SU-DHL-6 (cell line): ENCODE measurements around the gene TOMM34.

Experiments used
- H2AFZ ChIP-seq: fragments of 200-600 bp; sonication (generic); 2 replicates; pipeline ENCODE4 v1.6.1; 2014; ENCODE audit warnings: low read depth, mild to moderate bottlenecking, moderate library complexity, mixed read lengths, antibody characterized with exemption, low read length; ENCODE audit not compliant: severe bottlenecking
- H3F3A ChIP-seq: fragments of 200-600 bp; shearing (Covaris generic); 2 replicates; pipeline ENCODE4 v1.6.0; 2016; ENCODE audit warnings: antibody characterized with exemption, mild to moderate bottlenecking; ENCODE audit not compliant: insufficient read depth
- H3K27ac ChIP-seq: fragments of 200-600 bp; sonication (generic); 2 replicates; pipeline ENCODE4 v1.5.1; 2016; ENCODE audit warnings: low read depth, mild to moderate bottlenecking, low read length, moderate library complexity, mixed read lengths
- H3K27me3 ChIP-seq: fragments of 200-600 bp; sonication (generic), shearing (Covaris generic); 2 replicates; pipeline ENCODE4 v1.6.0; 2014; ENCODE audit warnings: mild to moderate bottlenecking, low read length
- H3K36me3 ChIP-seq: fragments of 200-600 bp; sonication (generic); 2 replicates; pipeline ENCODE4 v1.6.1; 2014; ENCODE audit warnings: mild to moderate bottlenecking, low read length, mixed read lengths
- H3K4me2 ChIP-seq: fragments of 300-600, 200-600 bp; shearing (Covaris generic), sonication (generic); 2 replicates; pipeline ENCODE4 v1.6.0; 2014; ENCODE audit warnings: low read length, low read depth, mild to moderate bottlenecking; ENCODE audit not compliant: poor library complexity, severe bottlenecking
- H3K4me3 ChIP-seq: fragments of 200-600 bp; sonication (generic); 2 replicates; pipeline ENCODE4 v1.5.1; 2014; ENCODE audit warnings: antibody characterized with exemption, low read length, mild to moderate bottlenecking, mixed read lengths; ENCODE audit not compliant: insufficient read depth, poor library complexity, severe bottlenecking
- H3K79me2 ChIP-seq: fragments of 200-600 bp; sonication (generic); 2 replicates; pipeline ENCODE4 v1.6.1; 2014; ENCODE audit warnings: mild to moderate bottlenecking, low read length, moderate library complexity; ENCODE audit not compliant: insufficient read depth
- H3K9ac ChIP-seq: fragments of 200-600 bp; sonication (generic); 2 replicates; pipeline ENCODE4 v1.7.0; 2014; ENCODE audit warnings: mild to moderate bottlenecking, low read length
- H3K9me2 ChIP-seq: fragments of 200-600 bp; sonication (generic); replicated peaks from 2 replicates; pipeline ENCODE4 v1.6.1; 2014; ENCODE audit warnings: low read length; ENCODE audit not compliant: insufficient read depth
- H3K9me3 ChIP-seq: fragments of 200-600 bp; sonication (generic); 2 replicates; pipeline ENCODE4 v1.6.1; 2014; ENCODE audit warnings: low read length, mixed read lengths; ENCODE audit not compliant: insufficient read depth
- H4K20me1 ChIP-seq: fragments of 200-600 bp; sonication (generic); 2 replicates; pipeline ENCODE4 v1.6.1; 2014; ENCODE audit warnings: low read depth, mild to moderate bottlenecking, antibody characterized with exemption, low read length, moderate library complexity, mixed read lengths
- CTCF ChIP-seq: fragments of 200-600 bp; sonication (generic); IDR thresholded peaks from one replicate; pipeline ENCODE4 v1.5.1; 2017; ENCODE audit warnings: antibody characterized with exemption, mild to moderate bottlenecking, low read length, moderate library complexity; ENCODE audit not compliant: insufficient read depth, poor library complexity, severe bottlenecking
- EZH2phosphoT487 ChIP-seq: fragments of 200-600 bp; sonication (generic), shearing (Covaris generic); conservative IDR thresholded peaks from 2 replicates; pipeline ENCODE4 v1.6.1; 2018; ENCODE audit warnings: mild to moderate bottlenecking, antibody characterized with exemption, low read length, moderate library complexity, mixed read lengths

Gene TOMM34

GRCh38 chr20:44918342-44918741 lies 41.9 kb downstream of the TOMM34 start:
- no peak overlapping the region for H3K9ac ChIP-seq
- no peaks in the 10 kb centered on the region for H3K9me2 ChIP-seq
- H4K20me1 ChIP-seq, result no peaks in the 10 kb centered on the region
- no peaks in the 10 kb centered on the region for H3F3A ChIP-seq
- H3K36me3 ChIP-seq, result 0 out of 2 replicates have a peak, but pooled peaks cover 5% of the 10 kb centered on the region
- no peaks in the 10 kb centered on the region for H3K9me3 ChIP-seq
- H3K4me3 ChIP-seq, result no peak overlapping the region
- H3K27me3 ChIP-seq, result no peaks in the 10 kb centered on the region
- TF ChIP-seq EZH2phosphoT487 (no peak), CTCF (no peak)
- H2AFZ ChIP-seq, result no peak overlapping the region
- H3K4me2 ChIP-seq, result no peak overlapping the region
- no peak overlapping the region for H3K27ac ChIP-seq
- H3K79me2 ChIP-seq, result no peaks in the 10 kb centered on the region; the same call in 1 of the 2 replicates

GRCh38 chr20:44917399-44917798 lies 42.8 kb downstream of the TOMM34 start:
- Histone ChIP-seq H3K79me2 (no peaks in the 10 kb centered on the region; the same call in 1 of the 2 replicates), H3K27me3 (no peaks in the 10 kb centered on the region), H2AFZ (no peak overlapping the region), H3K9ac (no peak overlapping the region), H3K4me2 (no peak overlapping the region), H3K9me2 (no peaks in the 10 kb centered on the region), H3K9me3 (no peaks in the 10 kb centered on the region), H3K27ac (no peak overlapping the region), H3K36me3 (0 out of 2 replicates have a peak, but pooled peaks cover 5% of the 10 kb centered on the region), H3F3A (no peaks in the 10 kb centered on the region), H4K20me1 (no peaks in the 10 kb centered on the region), H3K4me3 (no peak overlapping the region)
- TF ChIP-seq EZH2phosphoT487, result no peak
- TF ChIP-seq CTCF, result no peak

GRCh38 chr20:44916586-44916985 lies 43.6 kb downstream of the TOMM34 start:
- Histone ChIP-seq H3K79me2 (no peaks in the 10 kb centered on the region; the same call in 1 of the 2 replicates), H3K9ac (no peak overlapping the region), H3K9me3 (no peaks in the 10 kb centered on the region), H3K27ac (no peak overlapping the region), H3K36me3 (0 out of 2 replicates have a peak, but pooled peaks cover 5% of the 10 kb centered on the region), H4K20me1 (no peaks in the 10 kb centered on the region), H2AFZ (no peak overlapping the region), H3F3A (no peaks in the 10 kb centered on the region), H3K4me3 (no peak overlapping the region), H3K9me2 (no peaks in the 10 kb centered on the region), H3K27me3 (no peaks in the 10 kb centered on the region), H3K4me2 (no peak overlapping the region)
- TF ChIP-seq EZH2phosphoT487 (no peak), CTCF (no peak)
